Measurements from ENCODE around the gene MDH1. TPM values are rescaled to one million over a fixed set of nuclear protein-coding genes. Genes with fewer than 3 reads are reported as not detected.
"Not testable (repeated sequence)": the region's sequence is repeated elsewhere in the genome, so short reads cannot be mapped to it uniquely, and the experiment has no call there.

Gene MDH1
- total RNA-seq, 1 donor from 2014 or later, result 209 TPM

DNA sequence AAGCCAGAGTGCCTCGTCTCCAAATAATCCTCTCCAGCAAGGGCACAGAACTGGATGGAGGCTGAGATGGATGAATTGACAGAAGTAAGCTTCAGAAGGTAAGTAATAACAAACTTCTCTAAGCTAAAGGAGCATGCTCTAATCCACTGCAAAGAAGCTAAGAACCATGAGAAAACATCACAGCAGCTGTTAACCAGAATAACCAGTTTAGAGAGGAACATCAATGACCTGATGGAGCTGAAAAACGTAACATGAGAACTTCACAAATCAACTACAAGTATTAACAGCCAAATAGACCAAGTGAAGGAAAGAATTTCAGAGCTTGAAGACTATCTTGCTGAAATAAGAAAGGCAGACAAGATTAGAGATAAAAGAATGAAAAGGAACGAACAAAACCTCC lies 32.8 kb upstream of the MDH1 start:
- DNase-seq (ENCODE audit: low read depth), result no peak
- TF ChIP-seq, protein P1, sequence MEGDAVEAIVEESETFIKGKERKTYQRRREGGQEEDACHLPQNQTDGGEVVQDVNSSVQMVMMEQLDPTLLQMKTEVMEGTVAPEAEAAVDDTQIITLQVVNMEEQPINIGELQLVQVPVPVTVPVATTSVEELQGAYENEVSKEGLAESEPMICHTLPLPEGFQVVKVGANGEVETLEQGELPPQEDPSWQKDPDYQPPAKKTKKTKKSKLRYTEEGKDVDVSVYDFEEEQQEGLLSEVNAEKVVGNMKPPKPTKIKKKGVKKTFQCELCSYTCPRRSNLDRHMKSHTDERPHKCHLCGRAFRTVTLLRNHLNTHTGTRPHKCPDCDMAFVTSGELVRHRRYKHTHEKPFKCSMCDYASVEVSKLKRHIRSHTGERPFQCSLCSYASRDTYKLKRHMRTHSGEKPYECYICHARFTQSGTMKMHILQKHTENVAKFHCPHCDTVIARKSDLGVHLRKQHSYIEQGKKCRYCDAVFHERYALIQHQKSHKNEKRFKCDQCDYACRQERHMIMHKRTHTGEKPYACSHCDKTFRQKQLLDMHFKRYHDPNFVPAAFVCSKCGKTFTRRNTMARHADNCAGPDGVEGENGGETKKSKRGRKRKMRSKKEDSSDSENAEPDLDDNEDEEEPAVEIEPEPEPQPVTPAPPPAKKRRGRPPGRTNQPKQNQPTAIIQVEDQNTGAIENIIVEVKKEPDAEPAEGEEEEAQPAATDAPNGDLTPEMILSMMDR (conservative IDR thresholded peaks at IDR 0.05; ENCODE audit: low read depth, low read length), result no peak
- H3K4me3 ChIP-seq (ENCODE audit: low read depth, low read length), result no peak overlapping the region

DNA sequence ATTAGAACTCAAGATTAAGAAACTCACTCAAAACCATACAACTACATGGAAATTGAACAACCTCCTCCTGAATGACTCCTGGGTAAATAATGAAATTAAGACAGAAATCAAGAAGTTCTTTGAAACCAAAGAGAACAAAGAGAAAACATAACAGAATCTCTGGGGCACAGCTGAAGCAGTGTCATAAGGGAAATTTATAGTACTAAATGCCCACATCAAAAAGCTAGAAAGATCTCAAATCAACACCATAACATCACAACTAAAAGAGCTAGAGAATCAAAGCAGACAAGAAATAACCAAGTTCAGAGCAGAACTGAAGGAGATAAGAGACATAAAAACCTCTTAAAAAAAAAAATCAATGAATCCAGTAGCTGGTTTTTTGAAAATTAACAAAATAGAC lies 30.9 kb upstream of the MDH1 start:
- not testable (repeated sequence) for DNase-seq (ENCODE audit: low read depth); H3K4me3 ChIP-seq (ENCODE audit: low read depth, low read length)

DNA sequence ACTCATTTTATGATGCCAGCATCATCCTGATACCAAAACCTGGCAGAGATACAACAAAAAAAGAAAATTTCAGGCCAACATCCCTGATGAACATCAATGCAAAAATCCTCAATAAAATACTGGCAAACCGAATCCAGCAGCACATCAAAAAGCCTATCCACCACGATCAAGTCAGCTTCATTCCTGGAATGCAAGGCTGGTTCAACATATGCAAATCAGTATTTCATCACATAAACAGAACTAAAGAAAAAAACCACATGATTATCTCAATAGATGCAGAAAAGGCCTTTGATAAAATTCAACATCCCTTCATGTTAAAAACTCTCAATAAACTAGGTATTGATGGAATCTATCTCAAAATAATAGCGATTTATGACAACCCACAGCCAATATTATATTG lies 29.8 kb upstream of the MDH1 start:
- DNase-seq (ENCODE audit: low read depth); H3K4me3 ChIP-seq (ENCODE audit: low read depth, low read length): not testable (repeated sequence)

DNA sequence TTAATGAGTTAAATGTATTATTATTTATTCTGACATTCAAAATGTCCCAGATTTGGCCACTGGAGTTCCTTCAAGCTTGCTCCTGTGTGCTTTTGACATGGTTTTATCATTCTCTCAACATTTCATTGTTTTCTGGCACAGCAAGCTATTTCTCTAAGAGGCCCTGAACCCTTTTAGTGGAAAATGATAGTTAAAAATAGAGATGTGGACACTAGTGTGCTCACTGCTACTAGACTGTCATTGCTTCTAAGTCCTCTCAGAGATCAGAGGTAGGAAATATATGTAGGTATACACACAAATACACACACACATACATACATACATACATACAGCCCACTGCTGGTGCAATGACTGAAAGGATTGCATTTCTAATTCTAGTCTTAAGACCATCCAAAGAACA lies 26.0 kb upstream of the MDH1 start:
- TF ChIP-seq, protein P1 (conservative IDR thresholded peaks at IDR 0.05; ENCODE audit: low read depth, low read length), result no peak
- no peak for DNase-seq (ENCODE audit: low read depth)
- H3K4me3 ChIP-seq (ENCODE audit: low read depth, low read length), result no peak overlapping the region

DNA sequence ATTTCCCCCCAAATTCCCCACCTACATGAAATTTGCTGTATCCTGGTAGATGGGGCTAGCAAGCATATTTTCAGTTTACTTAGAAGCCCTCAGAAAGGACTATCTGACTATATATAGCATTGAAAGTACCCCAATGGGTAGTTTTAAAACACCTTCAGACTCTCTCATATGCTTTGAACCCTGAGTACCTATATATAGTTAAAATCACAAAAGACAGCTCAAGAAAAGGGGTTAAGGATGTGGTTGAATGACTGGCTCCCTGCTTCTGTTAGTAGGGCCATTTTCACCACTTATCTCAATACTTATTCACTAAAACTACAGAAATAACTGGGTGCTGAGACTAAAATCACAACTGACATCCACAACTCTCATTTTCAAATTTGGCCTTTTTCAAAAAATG lies 19.0 kb upstream of the MDH1 start:
- TF ChIP-seq, protein P1 (conservative IDR thresholded peaks at IDR 0.05; ENCODE audit: low read depth, low read length), result no peak
- no peak overlapping the region for H3K4me3 ChIP-seq (ENCODE audit: low read depth, low read length)
- no peak for DNase-seq (ENCODE audit: low read depth)

DNA sequence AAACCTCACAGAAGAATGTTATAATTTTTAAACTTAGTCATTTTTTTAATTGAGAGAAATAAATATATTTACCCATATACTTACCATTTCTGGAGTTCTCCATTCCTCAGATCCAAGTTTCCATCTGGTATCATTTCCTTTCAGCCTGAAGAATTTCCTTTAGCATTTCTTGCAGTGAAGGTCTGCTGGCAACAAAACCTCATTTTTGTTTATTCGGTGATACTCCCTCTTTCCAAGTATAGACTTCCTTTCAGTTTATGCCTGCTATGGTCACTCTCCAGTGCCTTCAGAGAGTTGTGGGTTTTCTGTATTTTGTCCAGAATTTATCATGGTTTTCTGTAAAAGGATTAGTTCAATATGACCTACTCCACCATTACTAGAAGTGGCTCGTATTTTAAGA lies 17.5 kb upstream of the MDH1 start:
- DNase-seq (ENCODE audit: low read depth), result no peak
- TF ChIP-seq, protein P1 (conservative IDR thresholded peaks at IDR 0.05; ENCODE audit: low read depth, low read length), result no peak
- H3K4me3 ChIP-seq (ENCODE audit: low read depth, low read length), result no peak overlapping the region

DNA sequence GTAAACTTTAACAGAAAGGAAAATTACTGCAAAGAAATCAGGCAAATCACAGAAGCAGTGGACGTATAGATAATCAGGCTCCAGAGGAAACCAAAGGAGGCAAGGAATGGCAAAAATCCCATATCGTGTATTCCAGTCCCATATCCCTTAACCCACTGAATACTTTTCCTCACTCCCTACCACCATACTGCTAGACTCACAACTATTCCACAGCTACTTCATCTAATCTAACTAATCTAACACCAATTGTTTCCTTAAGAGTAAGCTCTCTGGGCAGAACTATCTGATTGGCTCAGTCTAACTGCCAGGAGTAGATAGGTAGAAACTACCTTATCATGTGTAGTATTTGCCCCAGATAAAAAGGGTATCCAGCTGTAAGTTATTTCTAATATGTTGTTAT lies 16.8 kb upstream of the MDH1 start:
- TF ChIP-seq, protein P1 (conservative IDR thresholded peaks at IDR 0.05; ENCODE audit: low read depth, low read length), result no peak
- no peak for DNase-seq (ENCODE audit: low read depth)
- H3K4me3 ChIP-seq (ENCODE audit: low read depth, low read length), result no peak overlapping the region

DNA sequence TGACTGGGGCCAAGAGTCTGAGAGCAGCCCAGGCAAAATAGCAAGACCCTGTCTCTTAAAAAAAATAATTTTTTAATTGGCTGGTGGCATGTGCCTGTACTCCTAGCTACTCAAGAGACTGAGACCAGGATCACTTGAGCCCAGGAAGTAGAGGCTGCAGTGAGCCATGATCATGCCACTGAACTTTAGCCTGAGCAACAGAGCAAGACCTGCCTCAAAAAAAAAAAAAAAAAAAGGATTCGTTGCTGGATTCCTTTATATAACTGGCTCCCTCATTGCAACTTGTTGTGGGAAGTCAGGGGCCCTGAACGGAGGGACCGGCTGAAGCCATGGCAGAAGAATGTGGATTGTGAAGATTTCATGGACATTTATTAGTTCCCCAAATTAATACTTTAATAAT lies 15.7 kb upstream of the MDH1 start:
- DNase-seq (ENCODE audit: low read depth), result peak; percentile 49
- H3K4me3 ChIP-seq (ENCODE audit: low read depth, low read length), result not testable (repeated sequence)

DNA sequence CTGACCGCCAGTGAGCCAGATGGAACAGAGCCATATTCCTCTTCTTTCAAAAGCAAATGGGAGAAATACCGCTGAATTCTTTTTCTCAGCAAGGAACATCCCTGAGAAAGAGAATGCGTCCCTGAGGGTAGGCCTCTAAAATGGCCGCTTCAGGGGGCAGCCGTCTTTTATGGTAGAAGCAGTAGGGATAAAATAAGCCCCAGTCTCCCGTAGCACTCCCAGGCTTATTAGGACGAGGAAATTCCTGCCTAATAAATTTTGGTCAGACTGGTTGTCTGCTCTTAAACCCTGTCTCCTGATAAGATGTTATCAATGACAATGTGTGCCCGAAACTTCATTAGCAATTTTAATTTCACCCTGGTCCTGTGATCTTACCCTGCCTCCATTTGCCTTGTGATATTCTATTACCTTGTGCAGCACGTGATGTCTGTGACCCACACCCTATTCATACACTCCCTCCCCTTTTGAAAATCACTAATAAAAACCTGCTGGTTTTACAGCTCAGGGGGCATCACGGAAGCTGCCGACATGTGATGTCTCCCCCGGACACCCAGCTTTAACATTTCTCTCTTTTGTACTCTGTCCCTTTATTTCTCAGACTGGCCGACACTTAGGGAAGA lies 14.9 kb upstream of the MDH1 start:
- not testable (repeated sequence) for DNase-seq (ENCODE audit: low read depth); H3K4me3 ChIP-seq (ENCODE audit: low read depth, low read length)

Measured in epithelial cell of proximal tubule (primary cell).